Measurements from ENCODE around the gene LDAH. TPM values are rescaled to one million over a fixed set of nuclear protein-coding genes. Genes with fewer than 3 reads are reported as not detected.

LDAH gene
- polyA plus RNA-seq, 3 donors from 2014 or later = 11.0 to 15.0 (median 11.9) TPM

DNA sequence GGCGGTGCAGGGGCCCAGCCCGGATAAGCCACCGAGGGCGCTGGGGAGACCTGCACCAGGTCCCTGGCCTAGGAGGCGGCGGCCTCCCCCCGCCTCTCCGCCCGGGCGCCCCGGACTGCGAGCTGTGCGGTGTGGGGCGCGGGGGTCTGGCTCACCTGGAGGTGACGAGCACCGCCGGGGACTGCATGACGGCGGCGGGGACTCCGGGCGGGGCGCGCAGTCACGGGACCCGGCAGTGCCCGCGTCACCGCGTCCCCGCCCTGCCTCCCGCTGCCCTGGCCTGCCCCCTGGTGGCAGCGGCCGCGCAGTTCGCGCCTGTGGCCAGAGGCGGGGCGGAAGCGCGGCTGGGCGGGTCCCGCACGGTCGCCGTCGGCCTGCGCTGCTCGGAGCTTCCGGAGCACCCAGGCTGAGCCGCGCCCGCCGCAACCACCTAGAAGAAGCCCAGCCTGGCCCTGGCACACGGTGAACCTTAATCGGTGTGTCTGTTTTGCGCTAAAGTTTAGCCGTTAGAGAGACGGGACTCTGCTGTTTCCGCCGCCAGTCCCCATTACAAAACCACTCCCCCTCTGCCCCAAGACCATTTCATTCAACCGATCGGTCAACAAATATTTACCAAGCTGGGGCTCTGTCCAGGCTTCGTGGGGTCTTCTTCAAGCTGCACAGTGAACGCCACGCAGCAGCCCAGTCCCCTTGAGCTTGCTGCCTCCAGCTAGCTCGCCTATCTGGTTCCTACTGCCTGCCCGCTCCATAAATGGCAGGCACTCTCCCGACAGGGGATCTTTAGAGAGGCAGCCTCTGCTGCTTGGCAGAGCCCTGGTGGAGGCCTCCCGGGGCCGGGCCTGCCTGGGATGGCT is 171.8 kb downstream of the LDAH start, which contains the start of gene HS1BP3:
Gene HS1BP3 (minus strand): TSS at position 222 of the 854 bp plus-strand sequence. CDS start 35 bp downstream, at position 187.
- Mint-ChIP-seq H3K27me3 (ENCODE audit: low read depth in 3 of 3) (peaks cover 2 to 11% (median 10%) of the 10 kb centered on the region in 3 donors), H3K36me3 (no peaks in the 10 kb centered on the region), H3K4me1 (peaks cover 38 to 44% of the 10 kb centered on the region in 2 donors), H3K4me3 (peak within 1 kb of the TSS; percentile 85 to 91 (median 88)), H3K9me3 (no peaks in the 10 kb centered on the region), H3K27ac (peak within 1 kb of the TSS; percentile 93 to 98 (median 96))
- DNase-seq = peak; percentile 95 to 97 (median 95)

DNA sequence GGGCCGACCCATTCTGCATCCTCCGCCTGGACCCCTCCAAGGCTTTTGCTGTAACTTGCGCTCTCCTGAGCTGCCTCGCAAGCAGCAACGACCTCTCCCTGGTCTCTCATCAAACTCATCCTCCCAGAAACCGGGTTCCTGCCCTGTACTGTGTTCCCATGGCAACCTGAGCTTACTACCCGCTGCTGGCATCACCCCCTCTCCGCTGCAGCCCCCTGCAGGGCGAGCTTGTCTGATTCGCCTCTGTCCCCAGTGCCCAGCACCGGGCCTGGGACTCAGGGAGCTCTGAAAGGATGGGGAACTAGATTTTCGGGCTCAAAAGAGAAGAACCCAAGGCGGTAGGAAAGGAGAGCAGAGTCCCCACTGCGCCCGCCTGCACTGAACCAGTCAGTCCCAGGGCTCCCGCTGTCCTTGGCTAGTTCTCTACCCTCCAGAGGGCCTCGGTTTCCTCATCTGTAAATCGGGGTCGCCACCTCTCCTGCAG is 172.5 kb downstream of the LDAH start:
- H3K4me1 Mint-ChIP-seq = peaks cover 39 to 44% of the 10 kb centered on the region in 2 donors
- H3K36me3 Mint-ChIP-seq = no peaks in the 10 kb centered on the region
- H3K9me3 Mint-ChIP-seq = no peaks in the 10 kb centered on the region
- H3K4me3 Mint-ChIP-seq = peak overlapping the region; percentile 85 to 91 (median 88)
- DNase-seq = no peak
- H3K27ac Mint-ChIP-seq = peak overlapping the region; percentile 81 to 94 (median 92)
- peaks cover 2 to 11% (median 10%) of the 10 kb centered on the region in 3 donors for H3K27me3 Mint-ChIP-seq (ENCODE audit: low read depth in 3 of 3)

GRCh38 chr2:20649976-20650375 is 172.9 kb downstream of the LDAH start:
- Mint-ChIP-seq H3K9me3 (no peaks in the 10 kb centered on the region), H3K27ac (peak overlapping the region; percentile 81 to 94 (median 92)), H3K27me3 (ENCODE audit: low read depth in 3 of 3) (peaks cover 2 to 11% (median 8%) of the 10 kb centered on the region in 3 donors), H3K4me1 (peaks cover 39 to 44% of the 10 kb centered on the region in 2 donors), H3K4me3 (peak overlapping the region; percentile 85 to 91 (median 88)), H3K36me3 (peaks cover 0 to under 1% (median under 1%) of the 10 kb centered on the region in 3 donors)
- DNase-seq = no peak

GRCh38 chr2:20649576-20649975 is 173.3 kb downstream of the LDAH start:
- peak overlapping the region; percentile 81 to 94 (median 92) for H3K27ac Mint-ChIP-seq
- H3K4me1 Mint-ChIP-seq = peaks cover 39 to 44% of the 10 kb centered on the region in 2 donors
- peaks cover 0 to 5% (median 4%) of the 10 kb centered on the region in 3 donors for H3K36me3 Mint-ChIP-seq
- peak overlapping the region; percentile 19 to 89 (median 87) for H3K4me3 Mint-ChIP-seq
- peaks cover 2 to 11% (median 7%) of the 10 kb centered on the region in 3 donors for H3K27me3 Mint-ChIP-seq (ENCODE audit: low read depth in 3 of 3)
- H3K9me3 Mint-ChIP-seq = no peaks in the 10 kb centered on the region
- no peak for DNase-seq

- H3K9me3 Mint-ChIP-seq = no peaks in the 10 kb centered on the region
- H3K36me3 Mint-ChIP-seq = peaks cover 0 to 10% (median 10%) of the 10 kb centered on the region in 3 donors
- peak overlapping the region; percentile 10 to 94 (median 52) for H3K27ac Mint-ChIP-seq
- H3K27me3 Mint-ChIP-seq (ENCODE audit: low read depth in 3 of 3) = peaks cover 2 to 11% (median 9%) of the 10 kb centered on the region in 3 donors
- H3K4me1 Mint-ChIP-seq = peaks cover 39 to 51% of the 10 kb centered on the region in 2 donors
- no peak for DNase-seq
- H3K4me3 Mint-ChIP-seq = peak overlapping the region in 4 of 5 donors; percentile 10 to 89 (median 56)
Observed at GRCh38 chr2:20648831-20649230, 174.1 kb downstream of the LDAH start.

- H3K9me3 Mint-ChIP-seq = no peaks in the 10 kb centered on the region
- H3K27me3 Mint-ChIP-seq (ENCODE audit: low read depth in 3 of 3) = peaks cover 2 to 11% (median 9%) of the 10 kb centered on the region in 3 donors
- no peak for DNase-seq
- peak overlapping the region in 4 of 6 donors; percentile 37 to 91 (median 66) for H3K27ac Mint-ChIP-seq
- no peak overlapping the region for H3K4me3 Mint-ChIP-seq
- peaks cover 39 to 51% of the 10 kb centered on the region in 2 donors for H3K4me1 Mint-ChIP-seq
- H3K36me3 Mint-ChIP-seq = peaks cover 0 to 17% (median 14%) of the 10 kb centered on the region in 3 donors
Observed at GRCh38 chr2:20648206-20648605, 174.7 kb downstream of the LDAH start.

GRCh38 chr2:20647738-20648137 is 175.2 kb downstream of the LDAH start:
- H3K27ac Mint-ChIP-seq = peak overlapping the region in 4 of 6 donors; percentile 37 to 91 (median 66)
- H3K27me3 Mint-ChIP-seq (ENCODE audit: low read depth in 3 of 3) = peaks cover 2 to 11% (median 7%) of the 10 kb centered on the region in 3 donors
- peaks cover 0 to 19% (median 14%) of the 10 kb centered on the region in 3 donors for H3K36me3 Mint-ChIP-seq
- peaks cover 41 to 51% of the 10 kb centered on the region in 2 donors for H3K4me1 Mint-ChIP-seq
- no peak overlapping the region for H3K4me3 Mint-ChIP-seq
- no peak for DNase-seq
- H3K9me3 Mint-ChIP-seq = no peaks in the 10 kb centered on the region

DNA sequence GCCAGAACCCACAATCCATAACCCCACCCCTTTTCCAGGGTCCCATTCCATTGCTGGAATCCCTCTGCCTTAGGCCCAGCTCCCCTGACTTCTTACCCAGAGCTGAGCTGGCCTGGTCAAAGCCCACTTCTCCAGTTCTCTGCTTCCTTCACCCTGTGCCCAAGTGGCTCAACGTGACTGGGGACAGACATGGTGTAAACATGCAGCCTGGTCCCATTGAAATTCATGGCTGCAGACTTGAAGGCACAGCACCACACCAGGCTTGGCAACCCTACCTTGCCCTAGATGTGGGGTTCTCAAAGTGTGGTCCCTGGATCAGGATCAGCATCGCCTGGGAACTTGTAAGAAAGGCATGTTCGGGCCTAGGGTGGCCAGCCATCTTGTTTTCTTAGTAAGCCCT is 175.7 kb downstream of the LDAH start:
- no peak for DNase-seq
- H3K4me3 Mint-ChIP-seq = no peak overlapping the region
- H3K9me3 Mint-ChIP-seq = no peaks in the 10 kb centered on the region
- peaks cover 0 to 19% (median 14%) of the 10 kb centered on the region in 3 donors for H3K36me3 Mint-ChIP-seq
- peaks cover 2 to 9% (median 6%) of the 10 kb centered on the region in 3 donors for H3K27me3 Mint-ChIP-seq (ENCODE audit: low read depth in 3 of 3)
- peaks cover 38 to 48% of the 10 kb centered on the region in 2 donors for H3K4me1 Mint-ChIP-seq
- H3K27ac Mint-ChIP-seq = peak overlapping the region in 2 of 6 donors; percentile 65 to 91

GRCh38 chr2:20646446-20646845 is 176.5 kb downstream of the LDAH start:
- Mint-ChIP-seq H3K9me3 (no peaks in the 10 kb centered on the region), H3K27me3 (ENCODE audit: low read depth in 3 of 3) (peaks cover 2 to 11% (median 5%) of the 10 kb centered on the region in 3 donors), H3K4me3 (peak overlapping the region in 1 of 5 donors; percentile 28), H3K36me3 (peaks cover 0 to 19% (median 14%) of the 10 kb centered on the region in 3 donors), H3K27ac (peak overlapping the region in 1 of 6 donors; percentile 50), H3K4me1 (peaks cover 31 to 41% of the 10 kb centered on the region in 2 donors)
- no peak for DNase-seq

- Mint-ChIP-seq H3K36me3 (peaks cover 3 to 19% (median 14%) of the 10 kb centered on the region in 3 donors), H3K4me1 (peaks cover 27 to 35% of the 10 kb centered on the region in 2 donors), H3K4me3 (no peak overlapping the region), H3K9me3 (no peaks in the 10 kb centered on the region), H3K27ac (no peak overlapping the region), H3K27me3 (ENCODE audit: low read depth in 3 of 3) (peaks cover 0 to 7% (median 2%) of the 10 kb centered on the region in 3 donors)
- no peak for DNase-seq
Observed at GRCh38 chr2:20645761-20646160, 177.1 kb downstream of the LDAH start.

GRCh38 chr2:20645301-20645701 is 177.6 kb downstream of the LDAH start:
- peaks cover 3 to 19% (median 14%) of the 10 kb centered on the region in 3 donors for H3K36me3 Mint-ChIP-seq
- no peak overlapping the region for H3K27ac Mint-ChIP-seq
- no peaks in the 10 kb centered on the region for H3K9me3 Mint-ChIP-seq
- H3K4me3 Mint-ChIP-seq = no peak overlapping the region
- H3K27me3 Mint-ChIP-seq (ENCODE audit: low read depth in 3 of 3) = peaks cover 0 to 7% (median 2%) of the 10 kb centered on the region in 3 donors
- peaks cover 23 to 32% of the 10 kb centered on the region in 2 donors for H3K4me1 Mint-ChIP-seq
- no peak for DNase-seq

DNA sequence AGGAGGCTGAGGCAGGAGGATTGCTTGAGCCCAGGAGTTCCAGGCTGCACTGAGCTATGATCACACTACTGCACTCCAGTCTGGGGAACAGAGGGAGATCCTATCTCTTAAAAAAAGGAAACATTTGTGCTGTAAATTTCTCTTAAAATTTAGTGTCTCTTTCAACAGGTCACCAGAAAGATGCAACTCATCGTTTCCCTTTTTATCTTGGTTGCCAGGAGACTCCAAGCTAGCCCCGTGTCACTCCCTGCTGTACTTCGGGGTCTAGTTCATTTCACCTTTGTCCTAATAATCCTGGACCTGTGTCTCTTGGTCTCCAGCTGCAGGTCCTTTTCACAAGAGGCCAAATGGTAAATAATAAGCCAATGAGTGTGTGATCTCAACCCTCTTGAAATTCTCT is 179.1 kb downstream of the LDAH start:
- DNase-seq = no peak
- peak overlapping the region in 1 of 6 donors; percentile 62 for H3K27ac Mint-ChIP-seq

DNA sequence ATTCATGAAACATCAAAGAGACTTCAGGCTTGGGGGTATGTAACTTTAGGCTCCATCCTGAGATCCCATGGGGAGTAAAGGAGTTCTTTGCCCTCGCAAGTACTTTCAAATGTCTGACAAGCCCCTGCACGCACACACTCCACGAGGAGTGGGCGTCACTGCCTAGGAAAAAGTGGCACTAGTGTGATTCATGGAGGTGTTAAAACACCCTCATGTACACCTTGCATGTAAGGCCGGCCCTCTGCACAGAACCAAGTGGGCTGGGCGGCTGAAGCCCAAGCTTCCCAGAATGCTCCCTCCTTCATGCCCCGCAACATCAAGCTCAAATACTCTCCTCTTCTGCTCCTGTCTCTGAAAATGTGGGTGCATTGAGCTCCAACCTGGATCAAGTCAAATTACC is 179.8 kb downstream of the LDAH start:
- peaks cover 2% of the 10 kb centered on the region in 3 donors for H3K27me3 Mint-ChIP-seq (ENCODE audit: low read depth in 3 of 3)
- H3K4me1 Mint-ChIP-seq = peaks cover 4 to 9% of the 10 kb centered on the region in 2 donors
- no peak overlapping the region for H3K27ac Mint-ChIP-seq
- DNase-seq = no peak
- H3K36me3 Mint-ChIP-seq = peaks cover 7 to 27% (median 19%) of the 10 kb centered on the region in 3 donors
- no peak overlapping the region for H3K4me3 Mint-ChIP-seq
- H3K9me3 Mint-ChIP-seq = no peaks in the 10 kb centered on the region

More for the DNA sequence above, 179.1 kb downstream of the LDAH start:
- Mint-ChIP-seq H3K4me3 (no peak overlapping the region), H3K27me3 (ENCODE audit: low read depth in 3 of 3) (peaks cover 2% of the 10 kb centered on the region in 3 donors), H3K4me1 (peaks cover 11 to 17% of the 10 kb centered on the region in 2 donors), H3K36me3 (peaks cover 7 to 27% (median 19%) of the 10 kb centered on the region in 3 donors), H3K9me3 (no peaks in the 10 kb centered on the region)
